Astrocyte of the spinal cord (primary cell): ENCODE data around the gene TCF12.

Experiments
- DNase-seq: peaks from one replicate; pipeline ENCODE4 v3.0.0; 2011; ENCODE audit warnings: low read depth, low spot score
- H3K4me3 ChIP-seq: 2 replicates; pipeline ENCODE4 v1.5.1; 2011; ENCODE audit warnings: low read depth, mild to moderate bottlenecking, low read length, moderate library complexity
- in situ Hi-C: cut with HindIII; loops from 2 replicates; pipeline ENCODE4 v1.10.0; 2017; ENCODE audit warnings: low sequenced_read_pairs
- TF ChIP-seq, protein P1 (sequence below): IDR thresholded peaks from 2 replicates; pipeline ENCODE4 v1.5.1; 2012; ENCODE audit warnings: low read depth, mild to moderate bottlenecking, low read length, inconsistent platforms

The TCF12 gene

DNA sequence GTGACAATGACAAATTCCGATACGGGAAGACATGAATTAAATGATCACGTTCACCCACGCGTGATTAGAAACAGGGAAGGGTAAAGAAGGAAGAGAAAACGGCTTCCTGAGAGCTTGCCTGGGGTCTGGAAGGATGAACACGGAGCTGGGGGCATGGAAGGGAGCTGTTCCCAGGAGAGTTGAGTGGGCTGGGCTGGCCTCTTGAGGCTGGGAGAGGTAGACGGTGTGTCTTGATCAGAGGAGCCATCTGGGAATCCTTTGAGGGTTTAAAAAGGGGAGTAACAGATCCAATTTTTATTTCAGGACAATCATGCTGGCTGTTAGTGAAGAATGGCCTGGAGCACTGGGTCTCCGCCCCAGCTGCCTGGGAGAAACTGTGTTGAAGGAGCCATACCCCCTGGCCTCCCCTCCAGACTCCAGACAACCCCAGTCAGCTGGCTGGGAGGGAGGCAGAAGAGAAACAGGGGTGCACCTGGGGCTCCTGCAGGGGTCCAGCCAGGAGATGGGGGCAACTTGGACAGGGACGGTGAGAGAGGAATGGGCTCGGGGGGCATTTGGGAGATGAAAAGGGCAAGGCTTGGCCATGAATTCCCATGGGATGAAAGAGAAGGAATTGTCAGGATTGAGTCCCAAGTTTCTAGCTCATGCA, 404.3 kb downstream of the TCF12 start:
- no peak overlapping the region for H3K4me3 ChIP-seq
- DNase-seq, result no peak
- TF ChIP-seq, protein P1, sequence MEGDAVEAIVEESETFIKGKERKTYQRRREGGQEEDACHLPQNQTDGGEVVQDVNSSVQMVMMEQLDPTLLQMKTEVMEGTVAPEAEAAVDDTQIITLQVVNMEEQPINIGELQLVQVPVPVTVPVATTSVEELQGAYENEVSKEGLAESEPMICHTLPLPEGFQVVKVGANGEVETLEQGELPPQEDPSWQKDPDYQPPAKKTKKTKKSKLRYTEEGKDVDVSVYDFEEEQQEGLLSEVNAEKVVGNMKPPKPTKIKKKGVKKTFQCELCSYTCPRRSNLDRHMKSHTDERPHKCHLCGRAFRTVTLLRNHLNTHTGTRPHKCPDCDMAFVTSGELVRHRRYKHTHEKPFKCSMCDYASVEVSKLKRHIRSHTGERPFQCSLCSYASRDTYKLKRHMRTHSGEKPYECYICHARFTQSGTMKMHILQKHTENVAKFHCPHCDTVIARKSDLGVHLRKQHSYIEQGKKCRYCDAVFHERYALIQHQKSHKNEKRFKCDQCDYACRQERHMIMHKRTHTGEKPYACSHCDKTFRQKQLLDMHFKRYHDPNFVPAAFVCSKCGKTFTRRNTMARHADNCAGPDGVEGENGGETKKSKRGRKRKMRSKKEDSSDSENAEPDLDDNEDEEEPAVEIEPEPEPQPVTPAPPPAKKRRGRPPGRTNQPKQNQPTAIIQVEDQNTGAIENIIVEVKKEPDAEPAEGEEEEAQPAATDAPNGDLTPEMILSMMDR, result no peak
- in situ Hi-C loops, result no loop called here

DNA sequence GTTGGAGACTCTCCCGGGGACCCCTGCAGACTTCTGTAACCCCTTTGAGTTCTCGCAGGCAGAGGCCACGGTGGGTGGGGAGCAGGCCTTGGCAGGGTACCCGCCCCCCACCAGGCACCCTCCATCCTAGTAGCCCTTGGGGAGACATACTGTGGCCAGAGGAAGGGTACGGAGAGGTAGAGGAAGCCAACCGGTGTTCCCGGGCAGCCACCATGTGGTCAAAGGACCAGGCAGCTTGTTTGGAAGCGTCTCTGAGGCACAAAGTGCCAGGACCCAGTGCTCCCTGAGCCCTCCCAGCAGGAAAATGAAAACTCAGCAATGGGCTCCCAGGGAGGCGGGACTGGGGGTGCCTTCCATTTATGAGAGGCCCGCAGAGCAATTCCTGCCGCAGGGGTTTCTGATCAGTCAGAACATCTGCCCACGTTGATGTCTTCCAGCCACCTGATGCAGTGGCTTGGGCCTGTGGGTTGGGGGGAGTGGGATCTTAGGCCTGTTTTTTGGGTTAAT, 404.9 kb downstream of the TCF12 start:
- DNase-seq, result no peak
- TF ChIP-seq, protein P1, result no peak
- no peak overlapping the region for H3K4me3 ChIP-seq
- in situ Hi-C loops, result no loop called here

DNA sequence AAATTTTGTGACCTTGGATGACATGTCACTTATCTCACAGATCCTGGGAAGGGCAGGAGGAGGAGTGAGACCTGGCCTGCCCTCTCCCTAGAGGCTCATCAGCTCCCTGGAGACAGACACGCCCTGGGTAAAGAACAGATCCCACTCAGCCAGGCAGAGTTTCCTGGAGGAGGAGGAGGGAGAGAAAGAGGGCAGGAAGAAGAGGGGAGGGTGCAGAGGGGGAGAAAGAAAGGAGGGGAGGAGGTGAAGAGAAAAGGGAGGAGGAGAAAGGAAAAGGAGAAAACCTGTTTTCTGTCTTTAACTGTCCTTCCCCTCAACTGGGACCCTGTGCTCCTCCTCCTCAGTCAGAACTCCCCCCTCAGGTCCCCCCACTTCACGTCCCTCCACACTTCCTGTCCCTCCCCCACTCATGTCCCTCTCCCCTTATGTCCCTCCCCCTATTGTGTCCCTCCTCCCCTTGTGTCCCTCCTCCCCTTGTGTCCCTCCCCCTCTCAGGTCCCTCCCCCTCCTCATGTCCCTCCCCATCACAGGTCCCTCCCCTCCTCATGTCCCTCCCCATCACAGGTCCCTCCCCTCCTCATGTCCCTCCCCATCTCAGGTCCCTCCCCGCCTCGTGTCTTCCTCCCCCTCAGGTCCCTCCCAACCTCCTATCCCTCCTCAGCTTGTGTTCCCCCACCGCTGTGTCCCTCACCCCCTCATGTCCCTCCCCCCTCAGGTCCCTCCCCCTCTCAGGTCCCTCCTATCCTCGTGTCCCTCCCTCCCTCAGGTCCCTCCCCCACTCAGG, 405.6 kb downstream of the TCF12 start:
- peak; percentile 77 for DNase-seq
- no peak overlapping the region for H3K4me3 ChIP-seq
- in situ Hi-C loops, result no loop called here
- TF ChIP-seq, protein P1, result no peak

DNA sequence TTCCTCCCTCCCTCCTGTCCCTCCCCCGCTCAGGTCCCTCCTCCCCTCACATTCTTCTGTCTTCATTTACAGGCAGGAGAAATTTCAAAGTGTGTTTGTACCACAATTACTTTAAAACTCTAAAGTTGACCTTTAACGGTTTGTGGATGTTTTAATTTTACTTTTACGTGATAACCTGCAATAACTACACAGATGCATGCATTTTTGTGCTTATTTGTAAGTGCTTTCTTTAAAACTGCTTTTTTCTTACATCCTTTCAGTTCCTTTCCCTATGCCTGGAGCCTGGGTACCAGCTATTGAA, 406.1 kb downstream of the TCF12 start:
- H3K4me3 ChIP-seq, result no peak overlapping the region
- in situ Hi-C loops, result no loop called here
- no peak for DNase-seq
- TF ChIP-seq, protein P1, result no peak

DNA sequence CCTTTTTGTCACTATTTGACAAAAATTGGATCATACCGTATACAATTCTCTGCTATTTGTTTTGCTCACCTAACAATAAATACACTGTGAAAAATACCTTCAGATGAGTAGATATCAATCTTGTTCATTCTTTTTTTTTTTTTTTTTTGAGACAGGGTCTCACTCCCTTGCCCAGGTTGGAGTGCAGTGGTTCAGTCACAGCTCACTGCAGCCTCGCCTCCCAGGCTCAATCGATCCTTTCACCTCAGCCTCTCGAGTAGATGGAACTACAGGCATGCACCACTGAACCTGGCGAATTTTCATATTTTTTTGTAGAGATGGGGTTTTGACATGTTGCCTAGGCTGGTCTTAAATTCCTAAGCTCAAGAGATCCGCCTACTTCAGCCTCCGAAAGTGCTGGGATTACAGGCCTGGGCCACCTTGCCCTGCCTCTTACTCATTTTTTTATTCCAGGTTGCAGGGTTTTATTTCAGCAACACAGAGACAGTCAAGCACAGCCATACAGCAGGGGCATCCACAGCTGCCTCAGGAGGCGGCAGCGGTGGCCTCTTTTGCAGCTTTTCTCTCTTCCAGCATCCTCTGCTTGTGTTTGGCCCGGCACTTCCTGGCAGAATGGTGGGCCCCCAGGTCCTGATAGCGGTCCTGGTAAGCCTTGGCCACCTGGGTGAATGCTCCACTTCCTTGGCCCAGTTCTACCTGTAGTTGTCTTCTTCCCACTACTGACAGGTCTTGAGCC, 406.7 kb downstream of the TCF12 start:
- in situ Hi-C loops, result no loop called here
- TF ChIP-seq, protein P1, result no peak
- no peak for DNase-seq
- H3K4me3 ChIP-seq, result no peak overlapping the region

DNA sequence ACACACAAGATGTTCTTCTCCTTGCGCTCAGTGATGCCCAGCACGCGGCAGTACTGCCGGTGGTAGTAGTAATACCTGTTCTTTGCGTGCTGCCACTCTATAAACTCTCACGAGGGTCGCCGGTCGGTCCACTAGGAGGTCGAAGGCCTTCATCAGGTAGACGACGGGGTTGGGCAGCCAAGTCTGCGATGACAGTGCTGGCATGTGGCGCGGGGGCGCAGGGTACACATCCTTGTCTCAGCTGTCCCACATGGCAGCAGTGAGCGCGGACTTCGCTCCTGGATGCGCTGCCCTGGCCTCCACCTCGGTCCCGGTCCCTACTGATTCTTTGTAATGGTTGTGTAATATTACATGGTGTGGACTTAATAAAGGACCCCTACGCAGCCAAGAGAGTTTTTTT, 407.8 kb downstream of the TCF12 start:
- TF ChIP-seq, protein P1, result no peak
- in situ Hi-C loops, result no loop called here
- no peak for DNase-seq
- no peak overlapping the region for H3K4me3 ChIP-seq
